UCSD-AML1 (cell line): ENCODE results near the gene IGF2R.
A peak's percentile ranks its signal among the peaks of the same experiment; 100 is the strongest.
"Not testable (repeated sequence)": the region's sequence is repeated elsewhere in the genome, so short reads cannot be mapped to it uniquely, and the experiment has no call there.

Source experiments
- DNase-seq: peaks from one replicate; lab custom pipeline; 2025; ENCODE audit not compliant: unreplicated experiment; lab: John Stamatoyannopoulos, UW

The IGF2R gene

GRCh38 chr6:160135907-160136655, 167.2 kb downstream of the IGF2R start:
- no peak for DNase-seq

DNA sequence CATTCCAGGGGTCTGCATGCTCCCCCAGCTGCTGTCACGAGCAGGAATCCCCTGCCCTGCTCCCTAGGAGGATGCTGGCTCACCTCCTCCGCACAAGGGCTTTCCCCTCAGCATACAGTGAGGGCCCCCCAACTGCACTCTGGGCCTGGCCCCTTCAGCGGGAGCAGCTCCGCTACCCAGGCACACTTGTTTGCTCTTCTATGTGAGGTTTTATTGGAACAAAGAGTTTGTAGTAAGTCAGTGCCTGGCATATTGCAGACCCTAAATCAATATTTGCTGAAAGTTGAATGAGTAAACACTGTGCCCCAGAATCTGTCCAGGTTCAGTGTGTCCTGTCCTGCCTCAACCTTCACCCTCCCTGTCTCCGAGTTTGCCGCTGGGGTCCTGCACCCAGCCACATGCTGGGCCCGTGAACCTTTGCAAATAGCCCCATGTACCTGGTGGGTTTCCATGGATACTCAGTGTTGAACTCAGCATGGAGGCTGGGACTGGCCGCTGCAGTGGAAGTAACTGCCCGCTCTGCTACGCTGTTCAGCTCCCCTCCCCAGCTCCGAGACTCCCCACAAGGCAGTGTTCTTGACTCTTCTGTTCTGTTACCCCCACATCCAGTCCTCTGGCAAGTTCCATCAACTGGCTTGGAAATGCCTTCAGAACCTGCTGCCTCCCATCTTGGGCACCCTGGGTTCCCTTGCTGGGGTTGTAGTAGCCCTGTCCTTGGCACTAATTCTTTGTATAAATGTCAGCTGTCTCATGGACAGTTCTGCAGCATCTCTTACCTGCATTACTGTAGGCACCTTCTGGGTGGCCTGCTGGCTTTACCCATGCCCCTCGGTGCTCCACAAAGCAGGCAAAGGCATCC, 168.5 kb downstream of the IGF2R start:
- DNase-seq: no peak

DNA sequence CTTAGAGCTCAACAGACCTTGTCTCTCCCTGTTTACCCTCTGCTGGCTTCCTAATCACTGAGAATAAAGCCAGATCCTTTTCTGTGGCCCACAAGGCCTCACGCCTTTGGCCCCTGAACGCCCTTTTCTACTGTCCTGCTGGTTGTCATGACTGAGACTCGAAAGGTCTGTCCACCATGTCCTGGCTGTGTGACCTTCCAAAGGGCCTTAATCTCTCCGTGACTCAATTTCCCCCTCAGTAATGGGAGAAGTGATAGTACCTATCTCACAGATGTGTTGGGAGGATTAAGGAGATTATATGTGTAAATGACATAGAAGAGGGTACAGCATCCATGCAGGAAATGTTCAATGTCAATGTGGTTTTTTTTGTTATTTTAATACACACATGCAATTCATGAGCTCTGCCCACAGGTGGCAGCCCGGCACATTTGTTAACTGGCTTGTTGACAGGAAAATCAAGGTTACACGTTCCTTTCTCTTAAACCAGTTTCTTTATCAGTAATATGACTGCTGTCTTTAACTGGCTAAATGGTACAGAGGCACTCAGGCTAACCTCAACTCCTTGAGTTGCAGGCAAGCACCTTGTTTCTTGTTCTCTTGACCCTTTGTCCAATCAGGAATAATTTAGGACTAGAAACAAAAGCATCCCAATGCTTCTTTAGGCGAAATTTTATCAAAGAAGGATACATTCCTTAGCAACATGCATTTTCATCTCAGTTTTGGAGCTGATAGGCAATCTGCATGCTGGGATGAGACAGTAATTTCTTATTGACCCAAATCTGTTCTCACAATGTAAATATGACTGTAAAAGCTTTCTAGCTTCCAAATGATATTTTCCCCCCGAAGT, 169.3 kb downstream of the IGF2R start:
- peak; percentile 24 for DNase-seq

- DNase-seq: no peak
Measured at GRCh38 chr6:160138839-160139419, 170.0 kb downstream of the IGF2R start.

DNA sequence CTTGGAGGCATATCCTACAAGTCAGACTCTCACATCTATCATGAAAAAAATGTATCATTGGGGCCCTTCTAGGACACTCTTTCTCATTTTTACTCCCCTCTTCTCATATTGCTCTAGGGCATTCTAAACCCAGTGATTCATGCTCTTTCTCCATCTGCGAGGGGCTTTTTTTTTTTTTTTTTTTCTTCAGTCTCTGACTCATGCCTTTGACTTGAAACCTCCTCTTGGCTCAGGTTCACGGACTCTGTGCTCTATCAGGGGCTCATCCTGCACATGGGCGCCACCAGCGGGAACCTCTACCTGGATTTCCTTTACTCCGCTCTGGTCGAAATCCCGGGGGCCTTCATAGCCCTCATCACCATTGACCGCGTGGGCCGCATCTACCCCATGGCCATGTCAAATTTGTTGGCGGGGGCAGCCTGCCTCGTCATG, 170.6 kb downstream of the IGF2R start:
- no peak for DNase-seq

- DNase-seq: not testable (repeated sequence)
Measured at GRCh38 chr6:160140493-160140892, 171.6 kb downstream of the IGF2R start.

- DNase-seq: no peak
Measured at GRCh38 chr6:160141001-160141726, 172.3 kb downstream of the IGF2R start.

DNA sequence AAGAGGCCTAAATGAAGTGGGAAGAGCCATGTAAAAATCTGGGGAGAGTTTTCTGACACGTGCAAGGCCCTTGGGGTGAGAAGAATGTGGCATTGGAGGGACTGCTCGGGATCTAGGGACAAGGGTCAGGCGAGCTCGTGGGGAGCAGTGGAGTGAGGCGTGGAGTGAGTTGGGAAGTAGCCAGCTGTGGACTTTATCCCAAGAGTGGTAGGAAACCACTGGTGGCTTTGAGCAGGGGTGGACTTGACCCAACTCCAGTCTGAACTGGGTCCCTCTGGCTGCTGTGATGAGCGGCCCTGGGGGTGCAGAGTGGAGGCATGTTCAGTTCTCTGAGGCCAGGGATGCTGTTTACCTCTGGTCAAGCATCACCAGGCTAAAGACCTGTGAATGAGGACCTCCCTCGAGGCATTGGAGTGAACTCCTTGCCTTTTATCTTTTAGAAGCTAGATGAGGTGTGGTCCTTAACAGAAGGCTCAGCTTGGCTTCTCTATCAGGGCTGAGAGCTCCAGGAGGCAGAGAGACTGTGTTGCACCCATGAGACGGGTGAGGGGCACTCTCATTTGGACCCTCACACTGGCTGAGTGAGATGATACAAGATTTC, 173.3 kb downstream of the IGF2R start:
- DNase-seq: no peak

- no peak for DNase-seq
Measured at GRCh38 chr6:160146454-160147145, 177.7 kb downstream of the IGF2R start.

- DNase-seq: no peak
Measured at GRCh38 chr6:160147146-160147536, 178.3 kb downstream of the IGF2R start.

- DNase-seq: no peak
Measured at GRCh38 chr6:160154471-160154870, 185.6 kb downstream of the IGF2R start.

DNA sequence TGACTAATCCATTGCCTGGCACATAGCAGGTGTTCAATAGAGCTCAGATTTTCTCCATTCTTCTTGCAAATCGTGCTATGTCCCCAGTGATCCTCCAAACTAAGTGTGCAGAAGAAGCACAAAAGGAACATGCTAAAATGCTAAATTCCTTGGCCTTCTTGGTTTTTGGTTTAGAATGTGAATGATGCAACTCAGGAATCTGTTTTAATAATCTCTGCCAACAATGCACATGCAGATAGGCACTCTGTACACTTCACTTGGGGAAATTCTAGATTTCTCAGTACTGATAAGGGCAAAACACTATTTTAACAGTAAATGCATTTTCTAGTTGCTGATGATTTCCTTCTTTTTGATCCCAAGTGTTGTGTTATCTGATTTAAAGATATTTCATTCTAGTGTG, 188.0 kb downstream of the IGF2R start:
- no peak for DNase-seq

DNA sequence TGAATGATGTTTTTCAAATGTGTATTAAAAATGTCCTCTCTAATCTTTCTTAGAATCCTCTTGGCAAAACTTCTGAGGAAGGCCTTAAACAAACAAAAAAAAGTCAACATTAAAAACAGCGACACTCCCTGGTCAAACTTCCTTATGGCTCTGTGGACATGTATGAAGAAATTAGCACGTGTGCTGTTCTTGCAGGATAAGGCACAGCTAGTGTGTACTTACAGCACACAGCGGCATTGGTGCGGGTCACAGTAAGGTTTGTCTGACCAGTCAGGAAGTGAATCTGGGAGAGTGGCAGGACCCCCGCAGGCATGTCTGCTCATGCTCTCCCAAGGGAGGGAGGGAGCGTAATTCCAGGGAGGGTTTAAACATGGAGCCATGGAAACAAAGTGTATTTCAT, 191.6 kb downstream of the IGF2R start:
- DNase-seq: no peak
